Measurements from ENCODE around the gene THSD4.

The THSD4 gene

DNA sequence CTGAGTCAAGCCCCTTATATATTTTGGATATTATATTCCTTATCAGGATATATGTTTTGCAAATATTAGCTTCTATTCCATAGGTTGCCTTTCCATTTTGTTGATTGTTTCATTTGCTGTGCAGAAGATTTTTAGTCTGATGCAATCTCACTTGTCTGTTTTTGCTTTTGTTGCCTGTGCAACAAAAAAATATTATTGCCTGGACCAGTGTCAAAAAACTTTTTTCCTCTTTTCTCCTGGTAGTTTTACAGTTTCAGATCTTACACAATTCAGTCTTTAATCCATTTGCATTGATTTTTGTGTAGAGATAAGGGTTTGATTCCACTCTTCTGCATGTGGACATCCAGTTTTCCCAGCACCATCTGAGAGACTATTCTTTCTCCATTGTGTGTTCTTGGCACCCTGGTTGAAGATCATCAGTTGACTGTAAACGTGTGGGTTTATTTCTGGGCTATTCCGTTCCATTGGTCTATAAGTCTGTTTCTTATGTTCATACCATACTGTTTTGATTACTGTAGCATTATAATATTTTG is 466.2 kb downstream of the THSD4 start:
- H3K27me3 ChIP-seq (ENCODE audit: control insufficient read depth, insufficient read depth, low read length) = no peaks in the 10 kb centered on the region
- no peak overlapping the region for H3K4me3 ChIP-seq (ENCODE audit: low read length)
- no peaks in the 10 kb centered on the region for H3K36me3 ChIP-seq (ENCODE audit: control insufficient read depth, low read depth, low read length)
- no peaks in the 10 kb centered on the region for H3K4me1 ChIP-seq (ENCODE audit: control insufficient read depth, low read depth, low read length)
- H3K9ac ChIP-seq (ENCODE audit: low read length) = no peak overlapping the region
- H3K27ac ChIP-seq (ENCODE audit: low read length) = no peak overlapping the region
- H3K9me3 ChIP-seq (ENCODE audit: control insufficient read depth, low read depth, low read length) = peaks cover 7% of the 10 kb centered on the region

DNA sequence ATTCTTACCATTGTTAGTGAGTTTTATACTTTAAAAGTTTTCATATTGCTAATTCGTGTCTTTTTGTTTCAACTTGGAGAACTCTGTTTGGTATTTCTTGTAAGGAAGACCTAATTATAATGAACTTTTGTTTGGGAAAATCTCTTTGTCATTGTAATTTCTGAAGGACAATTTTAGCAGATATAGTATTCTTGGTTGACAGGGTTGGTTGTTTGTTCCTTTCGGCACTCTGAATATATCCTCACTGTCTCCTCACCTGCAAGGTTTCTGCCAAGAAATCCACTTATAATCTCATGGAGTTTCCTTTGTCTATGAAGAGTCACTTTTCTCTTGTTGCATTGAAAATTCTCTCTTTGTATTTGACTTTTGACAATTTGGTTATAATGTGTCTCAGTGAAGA is 469.9 kb downstream of the THSD4 start:
- Histone ChIP-seq H3K9me3 (ENCODE audit: control insufficient read depth, low read depth, low read length) (peaks cover 7% of the 10 kb centered on the region), H3K36me3 (ENCODE audit: control insufficient read depth, low read depth, low read length) (no peaks in the 10 kb centered on the region), H3K27me3 (ENCODE audit: control insufficient read depth, insufficient read depth, low read length) (no peaks in the 10 kb centered on the region), H3K4me3 (ENCODE audit: low read length) (no peak overlapping the region), H3K4me1 (ENCODE audit: control insufficient read depth, low read depth, low read length) (no peaks in the 10 kb centered on the region), H3K27ac (ENCODE audit: low read length) (no peak overlapping the region), H3K9ac (ENCODE audit: low read length) (no peak overlapping the region)

DNA sequence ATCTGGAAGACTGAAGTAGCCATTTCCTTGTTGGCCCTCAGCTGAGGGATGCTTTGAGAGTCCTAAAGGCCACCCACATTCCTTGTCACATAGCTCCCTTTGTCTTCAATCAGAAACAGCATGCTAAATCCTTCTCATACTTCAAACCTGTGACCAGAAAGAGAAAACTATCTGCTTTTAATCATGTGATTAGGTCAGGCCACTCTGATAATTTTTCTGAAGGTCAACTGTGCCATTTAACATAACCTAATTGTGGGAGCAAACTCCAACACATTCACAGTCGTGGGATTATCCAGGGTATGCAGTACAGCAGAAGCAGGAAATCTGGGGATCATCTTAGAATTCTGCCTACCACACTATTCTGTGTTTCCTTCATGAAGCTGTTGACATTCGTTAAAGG is 471.2 kb downstream of the THSD4 start:
- H3K4me3 ChIP-seq (ENCODE audit: low read length) = no peak overlapping the region
- H3K9me3 ChIP-seq (ENCODE audit: control insufficient read depth, low read depth, low read length) = peaks cover 7% of the 10 kb centered on the region
- H3K9ac ChIP-seq (ENCODE audit: low read length) = no peak overlapping the region
- H3K27ac ChIP-seq (ENCODE audit: low read length) = no peak overlapping the region
- no peaks in the 10 kb centered on the region for H3K27me3 ChIP-seq (ENCODE audit: control insufficient read depth, insufficient read depth, low read length)
- no peaks in the 10 kb centered on the region for H3K4me1 ChIP-seq (ENCODE audit: control insufficient read depth, low read depth, low read length)
- no peaks in the 10 kb centered on the region for H3K36me3 ChIP-seq (ENCODE audit: control insufficient read depth, low read depth, low read length)

DNA sequence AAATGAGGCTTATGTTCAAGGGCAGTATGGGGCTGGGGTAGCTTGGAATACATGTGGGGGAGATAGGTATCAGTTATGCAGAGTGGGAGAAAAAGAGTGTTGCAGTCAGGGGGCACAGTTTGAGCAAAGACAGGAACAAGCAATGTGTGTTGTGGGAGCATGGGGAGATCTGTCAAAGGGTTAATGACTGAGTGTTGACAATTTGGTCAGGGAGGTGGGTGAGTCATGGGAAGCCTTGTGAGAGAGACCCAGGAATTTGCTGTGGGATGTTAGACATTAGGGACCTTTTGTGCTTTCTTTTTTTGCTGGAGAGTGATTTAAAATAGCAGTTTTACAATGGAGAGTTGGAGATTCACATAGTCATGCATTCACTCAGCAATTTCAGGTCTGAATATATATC is 473.5 kb downstream of the THSD4 start:
- peaks cover 4% of the 10 kb centered on the region for H3K4me1 ChIP-seq (ENCODE audit: control insufficient read depth, low read depth, low read length)
- H3K9ac ChIP-seq (ENCODE audit: low read length) = no peak overlapping the region
- H3K27me3 ChIP-seq (ENCODE audit: control insufficient read depth, insufficient read depth, low read length) = no peaks in the 10 kb centered on the region
- H3K27ac ChIP-seq (ENCODE audit: low read length) = no peak overlapping the region
- H3K4me3 ChIP-seq (ENCODE audit: low read length) = no peak overlapping the region
- peaks cover 7% of the 10 kb centered on the region for H3K9me3 ChIP-seq (ENCODE audit: control insufficient read depth, low read depth, low read length)
- H3K36me3 ChIP-seq (ENCODE audit: control insufficient read depth, low read depth, low read length) = no peaks in the 10 kb centered on the region

DNA sequence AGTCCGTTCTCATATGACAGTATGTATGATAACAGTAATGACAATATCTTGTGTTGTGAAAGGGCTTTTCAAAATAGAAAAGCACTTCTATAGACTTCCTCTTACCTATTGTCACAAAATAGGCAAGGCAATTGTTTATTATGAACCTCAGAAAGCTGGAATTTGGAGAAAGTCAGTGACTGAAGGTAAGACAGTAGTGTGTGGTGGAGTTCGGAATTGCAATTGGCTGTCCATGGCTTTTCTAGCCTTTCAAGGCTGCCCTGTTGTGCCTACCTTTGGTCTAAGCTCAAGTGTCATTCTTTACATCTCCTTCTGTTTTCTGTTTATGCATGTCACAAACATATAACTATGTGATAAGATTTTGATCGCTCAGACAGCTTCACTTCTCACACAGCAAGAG is 475.8 kb downstream of the THSD4 start:
- Histone ChIP-seq H3K9me3 (ENCODE audit: control insufficient read depth, low read depth, low read length) (no peaks in the 10 kb centered on the region), H3K4me3 (ENCODE audit: low read length) (no peak overlapping the region), H3K27ac (ENCODE audit: low read length) (no peak overlapping the region), H3K27me3 (ENCODE audit: control insufficient read depth, insufficient read depth, low read length) (no peaks in the 10 kb centered on the region), H3K9ac (ENCODE audit: low read length) (no peak overlapping the region), H3K4me1 (ENCODE audit: control insufficient read depth, low read depth, low read length) (peaks cover 4% of the 10 kb centered on the region), H3K36me3 (ENCODE audit: control insufficient read depth, low read depth, low read length) (no peaks in the 10 kb centered on the region)

DNA sequence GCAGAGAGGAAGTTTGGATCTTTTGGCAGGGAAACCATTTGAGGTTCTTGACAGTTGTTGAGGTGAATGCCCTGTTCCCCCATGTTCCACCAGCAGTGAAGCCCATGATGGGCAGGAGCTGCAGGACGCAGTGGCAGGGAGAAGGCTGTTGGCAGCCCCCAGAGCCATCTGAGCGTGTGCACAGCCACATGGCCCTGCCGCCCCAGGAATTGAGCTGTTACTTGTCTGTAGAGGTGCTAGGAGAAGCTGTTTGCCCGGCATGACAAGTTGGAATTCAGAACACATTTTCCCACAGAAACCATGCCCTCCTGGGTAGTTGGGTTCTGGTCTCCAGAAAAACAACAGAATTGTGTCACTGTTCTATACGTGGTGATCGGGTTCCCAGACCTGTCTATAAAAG is 476.9 kb downstream of the THSD4 start:
- H3K36me3 ChIP-seq (ENCODE audit: control insufficient read depth, low read depth, low read length) = no peaks in the 10 kb centered on the region
- peaks cover 4% of the 10 kb centered on the region for H3K4me1 ChIP-seq (ENCODE audit: control insufficient read depth, low read depth, low read length)
- H3K9ac ChIP-seq (ENCODE audit: low read length) = no peak overlapping the region
- H3K9me3 ChIP-seq (ENCODE audit: control insufficient read depth, low read depth, low read length) = no peaks in the 10 kb centered on the region
- H3K4me3 ChIP-seq (ENCODE audit: low read length) = no peak overlapping the region
- H3K27ac ChIP-seq (ENCODE audit: low read length) = no peak overlapping the region
- no peaks in the 10 kb centered on the region for H3K27me3 ChIP-seq (ENCODE audit: control insufficient read depth, insufficient read depth, low read length)

DNA sequence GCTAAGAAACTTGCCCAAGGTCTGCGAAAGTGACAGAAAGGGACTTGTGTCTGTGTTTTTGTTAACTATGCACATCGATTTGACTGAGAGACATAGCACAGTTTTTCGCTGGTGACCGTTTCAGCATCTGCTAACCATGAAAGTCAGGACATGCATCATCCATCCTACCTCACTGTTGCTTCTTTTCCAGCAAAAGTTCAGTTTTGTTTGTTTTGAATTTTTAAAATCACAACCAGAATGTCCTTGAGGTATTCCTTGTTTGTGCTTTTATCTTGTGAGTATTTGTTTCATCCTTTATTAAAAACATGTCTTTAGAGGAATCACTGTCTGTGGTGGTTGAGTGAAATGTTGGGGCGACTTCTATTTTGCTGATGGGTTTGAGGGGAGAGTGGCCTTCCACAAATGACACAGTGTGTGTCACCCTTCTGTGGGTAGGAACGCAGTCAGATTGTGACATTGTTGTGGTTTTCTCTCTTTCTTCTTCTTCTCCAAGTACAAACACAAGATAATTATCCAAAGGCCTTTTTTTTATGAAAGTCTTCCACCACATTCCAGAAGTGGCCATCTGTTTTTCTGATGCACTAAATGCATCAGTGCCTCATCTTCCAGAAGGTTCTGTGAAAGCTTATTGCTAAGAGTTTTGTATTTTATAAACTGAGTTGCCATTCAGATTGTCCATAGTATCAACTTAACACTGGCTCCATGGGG is 480.7 kb downstream of the THSD4 start:
- H3K27me3 ChIP-seq (ENCODE audit: control insufficient read depth, insufficient read depth, low read length) = no peaks in the 10 kb centered on the region
- no peak overlapping the region for H3K9ac ChIP-seq (ENCODE audit: low read length)
- H3K36me3 ChIP-seq (ENCODE audit: control insufficient read depth, low read depth, low read length) = no peaks in the 10 kb centered on the region
- H3K4me1 ChIP-seq (ENCODE audit: control insufficient read depth, low read depth, low read length) = peaks cover 13% of the 10 kb centered on the region
- no peak overlapping the region for H3K27ac ChIP-seq (ENCODE audit: low read length)
- H3K9me3 ChIP-seq (ENCODE audit: control insufficient read depth, low read depth, low read length) = no peaks in the 10 kb centered on the region
- H3K4me3 ChIP-seq (ENCODE audit: low read length) = no peak overlapping the region

DNA sequence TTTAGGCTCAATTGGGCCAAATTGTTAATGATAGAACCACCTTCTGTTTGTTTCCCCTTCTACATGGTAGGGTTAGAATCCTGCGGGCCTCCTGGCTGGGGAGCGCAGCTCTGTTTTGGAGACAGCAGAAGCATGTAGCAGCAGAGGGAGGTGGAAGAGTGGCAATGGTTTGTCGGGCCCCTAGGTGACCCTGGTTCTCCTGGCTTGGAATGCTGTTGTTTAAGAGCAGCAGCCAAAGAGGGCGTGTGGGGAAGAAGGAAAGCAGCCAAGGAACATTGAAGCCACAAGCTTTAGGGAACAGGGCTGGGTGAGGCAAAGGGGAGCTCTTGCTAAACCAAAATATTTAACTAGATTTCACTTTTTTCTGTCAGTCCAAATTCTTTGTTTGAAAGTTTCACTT is 481.4 kb downstream of the THSD4 start:
- Histone ChIP-seq H3K4me1 (ENCODE audit: control insufficient read depth, low read depth, low read length) (peaks cover 13% of the 10 kb centered on the region), H3K4me3 (ENCODE audit: low read length) (no peak overlapping the region), H3K27ac (ENCODE audit: low read length) (no peak overlapping the region), H3K9me3 (ENCODE audit: control insufficient read depth, low read depth, low read length) (no peaks in the 10 kb centered on the region), H3K27me3 (ENCODE audit: control insufficient read depth, insufficient read depth, low read length) (no peaks in the 10 kb centered on the region), H3K36me3 (ENCODE audit: control insufficient read depth, low read depth, low read length) (no peaks in the 10 kb centered on the region), H3K9ac (ENCODE audit: low read length) (no peak overlapping the region)

DNA sequence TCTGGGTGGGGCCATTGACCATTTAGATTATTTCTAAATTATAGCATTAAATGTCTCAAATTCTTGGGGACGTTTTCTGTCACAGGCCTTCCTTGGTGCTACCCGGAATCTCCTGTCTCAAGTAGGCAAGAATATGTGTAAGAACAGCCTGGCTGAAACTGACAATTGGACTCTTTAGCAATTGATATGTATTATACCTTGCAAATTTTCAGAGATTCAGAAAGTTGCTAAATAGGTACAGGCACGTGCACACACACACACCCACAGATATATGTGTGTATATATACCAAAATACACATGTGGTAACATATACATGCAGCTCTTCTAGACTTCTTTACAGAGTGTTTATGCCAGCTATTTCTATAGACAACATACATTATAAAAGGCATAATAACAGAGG is 481.9 kb downstream of the THSD4 start:
- Histone ChIP-seq H3K36me3 (ENCODE audit: control insufficient read depth, low read depth, low read length) (no peaks in the 10 kb centered on the region), H3K27ac (ENCODE audit: low read length) (no peak overlapping the region), H3K9me3 (ENCODE audit: control insufficient read depth, low read depth, low read length) (no peaks in the 10 kb centered on the region), H3K27me3 (ENCODE audit: control insufficient read depth, insufficient read depth, low read length) (no peaks in the 10 kb centered on the region), H3K9ac (ENCODE audit: low read length) (no peak overlapping the region), H3K4me1 (ENCODE audit: control insufficient read depth, low read depth, low read length) (peaks cover 10% of the 10 kb centered on the region), H3K4me3 (ENCODE audit: low read length) (no peak overlapping the region)

DNA sequence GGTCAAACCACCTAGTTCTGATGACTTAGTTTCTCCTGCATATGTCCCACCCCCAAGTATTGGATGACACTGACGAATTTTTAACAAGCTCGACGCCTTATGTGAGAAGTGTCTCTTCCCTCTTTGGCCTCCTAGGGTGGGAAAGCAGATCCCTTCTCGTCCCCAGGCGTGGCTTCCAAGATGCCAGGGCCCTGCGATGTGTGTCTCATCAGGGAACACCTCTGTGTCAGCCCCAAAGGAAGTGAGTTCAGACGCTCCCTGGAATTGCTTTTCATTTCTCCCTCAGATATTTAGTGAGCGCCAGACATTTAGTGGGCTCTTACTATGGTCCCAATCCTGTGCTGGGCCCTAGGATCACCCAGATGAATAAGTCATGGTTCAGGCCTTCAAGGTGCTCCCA is 482.4 kb downstream of the THSD4 start:
- Histone ChIP-seq H3K36me3 (ENCODE audit: control insufficient read depth, low read depth, low read length) (no peaks in the 10 kb centered on the region), H3K4me1 (ENCODE audit: control insufficient read depth, low read depth, low read length) (peaks cover 9% of the 10 kb centered on the region), H3K27me3 (ENCODE audit: control insufficient read depth, insufficient read depth, low read length) (no peaks in the 10 kb centered on the region), H3K9me3 (ENCODE audit: control insufficient read depth, low read depth, low read length) (no peaks in the 10 kb centered on the region), H3K4me3 (ENCODE audit: low read length) (no peak overlapping the region), H3K27ac (ENCODE audit: low read length) (no peak overlapping the region), H3K9ac (ENCODE audit: low read length) (no peak overlapping the region)

DNA sequence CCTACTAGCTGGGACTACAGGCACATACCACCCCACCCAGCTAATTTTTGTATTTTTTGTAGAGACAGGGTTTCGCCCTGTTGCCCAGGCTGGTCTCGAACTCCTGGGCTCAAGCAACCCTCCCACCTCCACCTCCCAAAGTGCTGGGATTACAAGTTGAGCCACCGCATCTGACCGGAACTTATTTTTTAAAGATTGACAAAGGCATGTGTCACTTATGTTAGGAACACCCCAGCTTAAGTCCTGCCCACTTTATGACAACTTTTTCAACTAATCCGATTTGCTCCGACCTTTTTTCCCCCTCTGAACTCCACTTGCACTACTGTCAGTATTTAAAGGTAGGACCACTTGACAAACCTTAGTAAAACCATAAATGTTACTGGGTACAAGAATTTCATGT is 483.5 kb downstream of the THSD4 start:
- no peaks in the 10 kb centered on the region for H3K36me3 ChIP-seq (ENCODE audit: control insufficient read depth, low read depth, low read length)
- H3K27me3 ChIP-seq (ENCODE audit: control insufficient read depth, insufficient read depth, low read length) = no peaks in the 10 kb centered on the region
- no peaks in the 10 kb centered on the region for H3K9me3 ChIP-seq (ENCODE audit: control insufficient read depth, low read depth, low read length)
- H3K4me3 ChIP-seq (ENCODE audit: low read length) = no peak overlapping the region
- H3K4me1 ChIP-seq (ENCODE audit: control insufficient read depth, low read depth, low read length) = peaks cover 9% of the 10 kb centered on the region
- H3K27ac ChIP-seq (ENCODE audit: low read length) = no peak overlapping the region
- no peak overlapping the region for H3K9ac ChIP-seq (ENCODE audit: low read length)

DNA sequence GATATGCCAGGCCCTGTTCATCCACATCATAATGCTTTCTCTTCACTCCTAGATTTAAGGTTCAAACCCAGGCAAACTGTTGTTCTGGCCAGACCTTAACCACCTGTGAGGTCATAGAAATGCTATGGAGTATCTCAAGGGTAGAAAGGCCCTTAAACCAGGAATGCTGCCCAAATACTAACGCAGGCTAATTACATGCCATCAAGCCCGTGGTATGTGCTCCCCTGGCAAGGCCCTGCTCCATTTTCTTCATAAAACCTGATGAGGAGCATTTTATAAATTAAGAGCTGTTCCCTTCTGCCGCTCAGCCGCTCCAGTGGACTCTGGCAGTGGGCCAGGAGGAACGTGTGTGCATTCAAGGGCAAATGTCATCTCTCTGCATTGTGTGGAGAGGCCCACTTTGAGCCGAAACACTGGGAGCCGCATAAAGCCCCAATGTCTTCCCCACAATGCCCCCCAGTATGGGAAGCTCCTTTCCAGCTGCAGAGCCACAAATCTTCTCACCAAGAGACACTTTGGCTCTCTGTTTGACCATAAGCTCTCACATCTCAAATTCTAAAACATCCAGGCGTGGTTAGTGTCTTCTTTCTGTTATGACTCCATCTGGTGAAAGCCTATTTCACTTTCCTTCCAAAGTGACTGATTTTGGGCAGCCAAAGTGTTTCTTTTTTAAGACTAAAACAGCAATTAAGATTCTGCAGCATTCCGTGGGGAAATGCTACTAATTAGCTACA is 484.3 kb downstream of the THSD4 start:
- H3K27ac ChIP-seq (ENCODE audit: low read length) = no peak overlapping the region
- H3K4me3 ChIP-seq (ENCODE audit: low read length) = no peak overlapping the region
- H3K4me1 ChIP-seq (ENCODE audit: control insufficient read depth, low read depth, low read length) = peaks cover 9% of the 10 kb centered on the region
- H3K9me3 ChIP-seq (ENCODE audit: control insufficient read depth, low read depth, low read length) = no peaks in the 10 kb centered on the region
- no peak overlapping the region for H3K9ac ChIP-seq (ENCODE audit: low read length)
- H3K27me3 ChIP-seq (ENCODE audit: control insufficient read depth, insufficient read depth, low read length) = no peaks in the 10 kb centered on the region
- H3K36me3 ChIP-seq (ENCODE audit: control insufficient read depth, low read depth, low read length) = no peaks in the 10 kb centered on the region
